PFSK-1 (cell line): ENCODE measurements around the gene AOPEP.

ENCODE experiments used
- FOXP2 ChIP-seq: optimal IDR thresholded peaks from 2 replicates; pipeline ENCODE3; 2011; ENCODE audit warnings: borderline replicate concordance, control low read depth, inconsistent platforms; ENCODE audit not compliant: insufficient read depth; ENCODE audit errors: extremely low read length, extremely low read depth
- POLR2AphosphoS5 ChIP-seq: IDR thresholded peaks from 2 replicates; pipeline ENCODE4 v1.6.1; 2012; ENCODE audit warnings: low read depth, mild to moderate bottlenecking, control low read depth, low read length, moderate library complexity
- REST ChIP-seq, 2 experiments: IDR thresholded peaks; 2 replicates each; pipeline versions ENCODE4 v1.6.1 to v1.8.0; 2011 to 2012; ENCODE audit warnings: low read depth in 2 of 2, low read length in 2 of 2, control low read depth in 1 of 2, inconsistent platforms in 1 of 2, mild to moderate bottlenecking in 1 of 2, moderate library complexity in 1 of 2; ENCODE audit not compliant: insufficient read depth in 1 of 2
- SIN3A ChIP-seq: IDR thresholded peaks from 2 replicates; pipeline ENCODE4 v1.6.1; 2012; ENCODE audit warnings: mild to moderate bottlenecking, low read length, moderate library complexity, borderline replicate concordance; ENCODE audit not compliant: insufficient read depth
- TAF1 ChIP-seq: IDR thresholded peaks from 2 replicates; pipeline ENCODE4 v1.6.1; 2012; ENCODE audit warnings: low read length, control low read depth, borderline replicate concordance; ENCODE audit not compliant: insufficient read depth

AOPEP gene

GRCh38 chr9:94908583-94909249 lies 182.2 kb downstream of the AOPEP start:
- no peak for TF ChIP-seq POLR2AphosphoS5
- TF ChIP-seq REST (IDR thresholded peaks at IDR 0.05; ENCODE audit: insufficient read depth in 1 of 2, low read depth in 2 of 2, low read length in 2 of 2), result no peak
- TF ChIP-seq FOXP2, result no peak
- no peak for TF ChIP-seq SIN3A
- no peak for TF ChIP-seq TAF1

DNA sequence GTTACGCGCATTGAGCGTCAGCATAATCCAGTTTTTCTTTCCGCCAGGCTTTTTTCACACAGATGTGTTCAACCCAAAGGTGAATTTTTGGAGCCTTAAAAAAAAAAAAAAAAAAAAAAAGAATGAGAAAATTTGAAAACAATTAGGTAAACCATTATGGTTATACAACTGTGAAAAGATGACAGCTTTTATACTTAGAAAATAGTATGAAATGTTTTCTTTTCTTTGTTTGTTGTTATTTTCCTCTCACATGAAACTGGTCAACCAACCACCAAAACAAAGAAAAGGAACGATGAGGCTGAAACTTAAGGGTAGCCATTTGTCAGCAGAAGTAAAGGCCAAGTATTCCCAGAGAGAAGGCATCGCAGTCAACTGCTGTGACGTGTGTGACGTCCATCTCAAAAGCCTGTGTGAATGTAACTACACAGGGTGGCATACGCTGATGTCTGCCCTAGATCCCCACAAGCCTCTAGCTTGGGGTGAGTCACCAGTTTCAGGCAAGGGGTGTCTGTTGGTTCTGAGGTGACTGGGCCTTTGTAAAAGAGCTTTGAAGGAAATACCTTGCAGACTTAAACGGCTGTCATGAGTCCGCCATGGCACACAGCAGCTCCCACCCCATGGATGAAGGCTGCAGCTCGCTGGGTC lies 182.9 kb downstream of the AOPEP start:
- no peak for TF ChIP-seq TAF1
- TF ChIP-seq SIN3A, result no peak
- no peak for TF ChIP-seq POLR2AphosphoS5
- TF ChIP-seq REST (IDR thresholded peaks at IDR 0.05; ENCODE audit: insufficient read depth in 1 of 2, low read depth in 2 of 2, low read length in 2 of 2), result no peak
- TF ChIP-seq FOXP2, result no peak

GRCh38 chr9:94909965-94910730 lies 183.6 kb downstream of the AOPEP start:
- TF ChIP-seq POLR2AphosphoS5, result no peak
- no peak for TF ChIP-seq TAF1

GRCh38 chr9:94911211-94911610 lies 184.7 kb downstream of the AOPEP start:
- TF ChIP-seq POLR2AphosphoS5 (no peak), TAF1 (no peak), SIN3A (no peak), FOXP2 (no peak), REST (IDR thresholded peaks at IDR 0.05; ENCODE audit: insufficient read depth in 1 of 2, low read depth in 2 of 2, low read length in 2 of 2) (no peak)

DNA sequence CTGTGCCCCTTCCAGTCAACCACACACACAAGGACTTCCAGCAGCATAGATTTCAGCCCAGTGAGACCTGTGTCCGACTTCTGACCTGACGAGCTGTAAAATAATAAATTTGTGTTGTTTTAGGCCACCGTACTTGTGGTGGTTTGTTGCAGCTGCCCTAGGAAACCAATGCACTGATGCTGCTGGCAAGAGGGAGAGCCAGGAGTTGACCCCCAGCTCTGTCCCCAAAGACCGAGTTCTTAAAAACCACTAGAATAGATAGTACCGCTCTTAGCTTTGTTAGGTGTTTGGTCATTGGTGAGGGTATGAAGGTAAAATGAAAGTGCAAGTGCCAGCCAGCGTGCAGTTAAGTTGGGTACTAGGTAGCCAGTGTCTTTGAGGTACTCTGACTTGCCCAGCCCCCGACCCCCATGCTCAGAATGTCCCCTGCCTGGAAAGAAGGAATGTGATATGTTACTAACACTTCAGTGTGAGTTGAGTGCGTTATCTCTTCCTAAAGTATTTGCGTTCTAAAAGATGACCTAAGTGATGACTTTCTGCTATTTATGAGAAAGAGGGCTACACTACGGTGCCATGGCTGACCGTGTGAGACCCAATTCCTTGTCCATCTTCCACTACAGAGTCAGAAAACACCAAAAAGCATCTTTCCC lies 185.6 kb downstream of the AOPEP start:
- no peak for TF ChIP-seq TAF1
- no peak for TF ChIP-seq REST (IDR thresholded peaks at IDR 0.05; ENCODE audit: insufficient read depth in 1 of 2, low read depth in 2 of 2, low read length in 2 of 2)
